NCI-H128 (cell line): Measurements from ENCODE around the gene SRC.

Experiments
- DNase-seq: peaks from one replicate; lab custom pipeline; 2025; ENCODE audit not compliant: unreplicated experiment; lab: John Stamatoyannopoulos, UW

The SRC gene

DNA sequence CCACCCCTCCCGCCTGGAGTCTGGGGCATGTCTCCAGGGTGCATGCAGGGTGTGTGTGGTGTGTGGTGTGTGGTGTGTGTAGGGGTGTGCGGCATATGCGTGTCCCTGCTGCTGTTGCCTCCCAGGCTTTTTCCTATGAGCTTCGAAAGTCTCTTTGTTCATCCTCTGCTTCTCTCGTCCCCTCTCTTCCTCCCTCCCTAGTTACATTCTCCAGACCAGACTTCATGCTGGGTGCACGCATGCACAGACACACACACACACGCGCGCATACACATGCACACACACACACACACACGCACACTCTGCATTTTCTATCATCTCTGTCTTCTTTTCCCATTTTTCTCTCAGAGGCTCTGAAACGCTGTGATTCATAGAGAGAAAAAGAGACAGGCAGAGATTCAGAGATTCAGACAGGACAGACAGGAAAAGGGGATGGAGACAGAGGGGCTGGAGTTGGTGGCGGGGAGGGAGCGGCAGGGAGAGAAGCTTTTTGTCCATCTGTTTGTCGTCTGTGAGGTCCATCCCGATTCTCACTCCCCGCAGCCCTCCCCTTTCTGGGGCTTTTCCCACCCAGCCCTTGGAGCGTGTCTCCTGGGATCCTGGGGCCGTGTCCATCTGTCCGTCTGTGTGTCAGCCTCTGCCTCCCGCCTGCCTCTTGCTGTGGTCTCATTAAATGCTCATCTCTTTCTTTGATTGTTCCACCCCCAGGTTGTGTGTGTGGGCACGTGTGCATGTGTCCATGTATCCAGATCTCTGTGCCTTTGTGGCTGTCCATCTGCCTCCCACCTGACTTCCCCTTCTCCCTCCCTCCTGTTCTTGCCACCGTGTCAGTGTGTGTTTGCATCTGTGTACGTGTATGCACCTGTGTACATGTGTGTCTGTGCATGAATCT is 62.6 kb downstream of the SRC start:
- DNase-seq: no peak

DNA sequence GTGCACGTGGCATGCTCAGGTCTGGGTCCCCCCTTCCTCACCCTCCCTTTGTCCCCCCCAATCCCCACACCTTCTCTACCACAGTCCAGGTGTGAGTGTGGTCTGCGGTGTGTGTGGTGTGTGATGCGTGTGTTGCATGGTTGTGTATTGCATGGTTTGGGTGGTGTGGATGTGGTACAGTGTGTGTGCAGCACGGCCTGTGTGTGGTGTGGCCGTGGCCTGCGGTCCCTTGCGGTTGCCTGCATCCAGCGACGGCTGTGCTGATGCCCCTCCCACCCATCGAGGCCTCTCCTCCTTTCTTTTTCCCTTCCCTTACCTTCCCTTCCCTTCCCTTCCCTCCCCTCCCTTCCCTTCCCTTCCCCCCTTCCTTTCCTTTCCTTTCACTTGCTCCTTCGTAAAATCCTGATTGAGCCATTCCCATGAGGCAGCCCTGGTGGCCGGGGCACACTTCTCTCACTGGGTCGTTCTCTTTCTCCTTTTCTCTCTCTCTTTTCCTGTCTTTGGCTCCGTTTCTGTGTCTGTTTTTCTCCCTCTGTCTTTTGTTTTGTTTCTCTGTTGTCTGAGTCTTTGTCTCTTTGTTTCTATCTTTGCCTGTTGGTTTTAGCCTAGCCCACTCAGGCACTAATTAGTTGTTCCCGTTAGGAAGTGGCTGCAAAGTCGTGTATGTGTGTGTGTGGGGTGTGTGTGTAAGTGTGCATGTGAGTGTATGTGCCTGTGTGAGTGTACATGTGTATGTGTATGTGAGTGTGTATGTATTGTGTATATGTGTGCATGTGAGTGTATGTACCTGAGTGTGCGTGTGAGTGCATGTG is 65.7 kb downstream of the SRC start:
- DNase-seq: no peak

DNA sequence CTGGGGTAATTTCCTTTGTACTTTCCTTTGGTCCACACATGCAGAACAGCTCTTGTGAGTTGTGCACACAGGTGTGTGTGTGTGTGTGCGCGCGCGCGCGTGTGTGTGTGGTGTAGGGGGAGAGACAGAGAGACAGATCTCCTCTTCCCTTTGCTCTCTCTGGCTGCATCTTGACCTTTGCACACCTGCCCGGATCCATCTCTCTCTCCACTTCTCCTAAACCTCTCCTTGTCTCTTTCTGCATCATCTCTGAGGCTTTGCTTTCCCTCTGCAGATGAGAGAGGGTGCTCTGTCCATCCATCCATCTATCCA is 67.0 kb downstream of the SRC start:
- DNase-seq: no peak

DNA sequence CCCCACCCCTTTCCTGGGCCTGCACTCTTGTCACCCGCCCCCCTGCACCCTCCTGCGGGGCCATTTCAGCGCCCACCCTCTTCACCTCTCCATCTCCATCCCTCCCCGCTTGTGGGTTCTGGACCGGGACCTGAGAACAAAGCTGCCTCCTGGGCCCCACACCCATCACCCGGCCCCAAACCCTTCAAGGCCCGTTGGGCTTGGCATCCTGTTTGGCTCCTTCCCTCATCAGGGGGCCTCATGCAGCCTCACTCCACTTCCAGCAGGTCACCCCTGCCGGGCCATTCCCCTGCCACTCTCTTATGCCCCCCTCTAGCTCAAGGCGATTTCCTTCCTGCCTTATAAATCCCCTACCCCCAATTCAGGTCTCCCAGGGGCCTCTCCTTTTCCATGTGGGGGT is 67.4 kb downstream of the SRC start:
- DNase-seq: no peak

DNA sequence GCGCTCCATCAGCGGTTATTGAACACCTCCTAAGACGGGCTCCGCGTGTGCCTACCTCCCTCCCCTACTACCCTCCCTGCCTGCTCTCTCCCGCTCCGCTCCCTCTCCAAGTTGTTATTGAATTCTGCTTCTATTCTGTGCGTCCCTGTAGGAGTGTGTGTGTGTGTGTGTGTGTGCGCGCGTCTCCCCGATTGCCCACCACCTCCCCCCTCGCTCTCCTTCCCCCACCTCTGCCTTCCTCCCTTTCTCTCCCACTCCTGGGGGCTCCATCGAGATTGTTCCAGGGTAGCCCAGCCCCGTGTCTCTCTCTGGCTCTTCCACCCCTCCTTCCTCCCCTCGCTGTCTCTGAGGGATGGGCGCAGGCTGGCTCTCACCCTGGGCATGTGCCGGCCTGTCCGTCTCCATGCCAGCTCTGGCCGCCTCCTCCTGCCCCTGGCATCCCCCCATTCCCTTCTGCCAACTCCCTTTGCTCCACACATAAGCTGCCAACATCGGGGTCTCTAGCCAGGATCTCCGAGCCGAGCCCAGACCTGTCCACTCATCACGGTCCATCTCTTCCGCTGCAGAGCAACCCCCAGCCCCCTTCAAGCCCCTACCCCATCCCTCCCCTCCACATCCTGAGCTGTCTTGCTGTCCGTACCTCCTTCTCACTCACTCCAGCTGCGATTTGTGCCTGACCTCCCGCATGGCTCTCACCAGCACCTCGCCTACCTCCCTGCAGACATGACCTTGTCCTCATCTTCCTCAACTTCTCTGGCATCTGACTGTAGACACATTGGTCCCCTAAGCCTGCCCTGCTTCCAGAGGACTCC is 68.5 kb downstream of the SRC start:
- peak; percentile 68 for DNase-seq

DNA sequence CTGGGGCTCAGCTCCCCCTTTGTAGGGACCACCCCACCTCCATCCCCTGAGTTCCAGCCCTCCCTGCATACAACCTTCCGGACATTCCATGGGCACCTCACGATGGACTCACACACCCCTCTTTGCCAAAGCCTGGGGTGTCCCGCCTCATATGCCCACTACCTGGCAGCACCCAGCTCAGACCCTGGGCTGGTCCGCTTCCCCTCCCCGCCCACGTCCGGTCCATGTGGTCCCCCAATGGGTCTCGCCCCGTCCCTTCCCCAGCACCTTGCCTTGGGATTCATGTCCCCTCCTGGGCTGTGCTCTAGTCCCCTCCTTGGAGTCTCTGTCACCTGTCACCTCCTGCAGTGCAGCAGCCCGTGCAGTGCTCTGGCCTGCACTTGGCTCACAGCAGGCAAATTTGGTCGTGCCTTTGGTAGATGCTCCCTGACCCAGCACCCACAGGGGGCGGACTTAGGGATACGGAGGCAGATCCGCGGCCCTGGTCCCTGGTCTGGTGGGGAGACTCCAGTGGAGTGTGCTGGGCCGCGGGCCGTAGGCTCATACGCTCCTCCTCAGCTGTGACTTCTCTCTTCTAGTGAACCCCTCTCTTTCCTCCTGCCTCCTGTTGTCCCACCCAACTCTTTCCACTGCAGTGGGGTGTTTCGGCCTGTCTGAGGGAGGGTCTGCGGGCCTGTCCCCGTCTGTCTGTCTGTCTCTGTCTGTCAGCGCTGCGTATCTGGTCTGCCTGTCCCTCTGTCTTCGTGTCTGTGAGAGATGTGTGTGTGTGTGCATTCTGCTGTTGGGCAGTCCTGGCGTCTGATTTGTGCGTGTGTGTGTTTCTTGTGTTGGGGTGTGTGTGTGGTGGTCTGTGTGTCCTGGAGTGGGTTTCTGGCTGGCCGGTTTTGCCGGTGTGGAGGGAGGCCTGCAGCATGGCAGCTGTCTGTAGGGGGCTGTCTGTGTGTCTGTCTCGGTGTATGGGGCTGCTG is 69.5 kb downstream of the SRC start:
- DNase-seq: no peak

DNA sequence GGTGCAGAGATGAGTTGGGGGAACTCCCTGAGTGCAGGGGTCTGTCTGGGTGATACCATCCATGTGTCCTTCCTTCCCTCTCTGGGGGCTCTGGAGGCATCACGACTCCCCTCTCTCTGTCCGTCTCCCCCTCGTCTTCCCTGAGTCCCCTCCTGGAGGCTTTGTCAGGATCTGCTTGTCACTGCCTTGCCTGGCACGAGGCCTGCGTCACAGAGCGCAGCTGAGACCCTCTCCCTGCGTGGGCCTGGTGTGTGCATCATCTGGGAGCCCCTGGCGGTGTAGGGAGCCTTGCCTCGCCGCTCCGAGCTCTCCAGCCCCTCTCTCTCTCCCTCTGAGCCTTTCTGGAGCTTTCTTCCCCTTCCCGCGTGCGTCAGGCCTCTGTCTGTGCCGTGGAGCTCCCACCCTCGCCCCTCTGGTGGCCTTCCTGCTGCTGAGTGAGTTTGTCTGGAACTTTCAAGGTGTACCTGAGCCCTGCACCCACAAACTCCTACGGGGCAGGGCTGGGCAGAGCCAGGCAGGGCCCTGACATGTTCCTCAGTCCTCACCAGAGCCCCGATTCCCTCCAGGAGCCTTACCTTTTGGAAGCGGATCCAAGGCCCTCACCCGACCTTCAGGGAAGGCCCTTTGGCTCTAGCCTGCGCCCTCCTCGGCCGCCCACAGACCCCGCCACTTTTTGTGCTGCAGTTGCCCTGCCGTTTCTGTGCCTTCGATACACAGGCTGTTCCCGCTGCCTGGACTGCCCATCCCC is 70.3 kb downstream of the SRC start:
- no peak for DNase-seq

DNA sequence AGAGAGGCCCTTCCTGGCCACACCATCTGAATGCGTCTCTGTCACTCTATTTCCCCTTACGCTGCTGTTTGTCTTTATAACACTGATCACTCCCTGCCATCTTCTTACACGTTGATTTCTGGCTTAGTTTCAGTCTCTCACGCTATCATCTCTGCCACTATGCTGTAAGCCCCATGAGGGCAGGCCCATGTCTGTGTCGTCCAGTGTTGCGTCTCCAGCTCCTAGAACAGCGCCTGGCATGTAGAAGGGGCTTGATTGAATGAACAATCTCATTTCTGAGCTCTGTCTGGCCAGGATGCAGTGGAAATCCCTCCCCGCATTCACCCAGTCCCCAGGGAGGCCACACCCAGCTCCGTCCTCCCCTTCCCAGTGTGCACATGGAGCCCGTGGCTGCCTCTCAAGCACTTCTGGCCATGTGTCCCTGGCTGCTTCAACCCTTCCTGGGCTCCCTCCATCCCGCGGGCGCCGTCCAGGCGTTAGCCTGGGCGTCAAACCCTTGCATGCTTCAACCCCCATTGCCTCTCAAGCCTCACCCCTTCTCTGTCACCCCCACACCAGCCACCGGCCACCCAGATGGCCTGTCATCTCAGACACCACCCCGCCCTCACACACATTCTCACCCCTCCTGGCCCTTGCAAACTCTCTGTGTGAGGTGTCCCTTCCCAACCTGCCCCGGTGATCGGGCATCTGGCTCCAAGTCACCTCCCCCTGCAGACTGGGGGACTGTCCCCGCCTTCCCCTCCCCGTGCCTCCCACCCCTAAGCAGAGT is 71.1 kb downstream of the SRC start:
- no peak for DNase-seq

DNA sequence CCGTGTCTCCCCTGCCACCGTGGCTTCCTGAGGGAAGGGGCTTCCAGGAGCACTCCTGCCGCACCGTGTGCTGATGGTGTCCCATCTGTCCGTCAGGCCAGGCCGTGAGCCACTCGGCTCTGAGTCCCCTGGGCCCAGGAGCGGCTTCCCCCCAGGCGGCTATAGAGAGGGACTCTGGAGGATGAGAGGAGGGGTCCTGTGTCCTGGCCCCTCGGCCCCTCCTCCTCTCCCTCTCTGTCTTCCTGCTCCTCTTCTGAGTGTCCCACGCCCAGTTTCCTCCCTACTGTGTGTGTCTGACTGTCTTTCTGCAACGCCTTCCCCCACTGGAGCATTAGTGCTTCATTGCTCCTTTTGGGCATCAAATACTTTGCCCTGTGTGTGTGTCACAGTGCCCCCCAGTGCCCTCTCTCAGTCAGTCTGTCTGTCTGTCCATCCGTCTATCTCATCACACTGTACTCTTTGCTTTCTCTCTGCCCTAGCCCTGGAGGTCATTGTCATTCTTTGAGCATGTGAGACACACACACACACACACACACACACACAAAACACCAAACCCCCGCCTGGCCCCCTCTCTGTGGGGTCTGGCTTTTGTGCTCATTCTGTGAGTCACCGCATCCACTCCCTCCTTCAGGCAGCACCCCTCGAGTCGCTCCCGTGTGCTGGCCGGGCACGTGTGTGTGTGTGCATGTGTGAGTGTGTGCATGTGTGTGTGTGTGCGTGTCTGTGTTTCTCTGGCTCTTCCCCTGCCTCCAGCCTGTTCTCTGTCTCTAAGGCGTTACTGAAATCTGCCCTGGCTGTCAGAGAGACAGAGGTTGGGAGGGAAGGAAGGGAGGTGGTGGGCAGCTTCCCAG is 71.9 kb downstream of the SRC start:
- no peak for DNase-seq

DNA sequence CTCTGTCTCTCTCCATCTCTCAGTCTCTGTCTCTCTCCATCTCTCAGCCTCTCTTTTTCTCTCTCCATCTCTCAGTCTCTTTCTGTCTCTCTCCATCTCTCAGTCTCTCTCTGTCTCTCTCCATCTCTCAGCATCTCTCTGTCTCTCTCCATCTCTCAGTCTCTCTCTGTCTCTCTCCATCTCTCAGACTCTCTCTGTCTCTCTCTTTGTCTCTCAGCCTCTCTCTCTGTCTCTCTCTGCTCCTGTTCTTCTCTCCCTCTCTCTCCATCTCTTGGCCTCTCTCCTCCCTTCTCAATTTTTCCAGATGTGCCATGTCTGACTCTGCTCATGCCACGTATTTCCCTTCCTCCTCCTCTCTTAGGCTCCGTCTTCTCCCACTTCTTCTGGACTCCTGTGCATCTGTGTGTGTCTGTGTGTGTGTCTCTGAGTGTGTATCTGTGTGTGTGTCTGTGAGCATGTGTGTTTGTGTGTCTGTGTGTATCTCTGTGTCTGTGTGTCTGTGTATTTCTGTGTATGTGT is 72.7 kb downstream of the SRC start:
- no peak for DNase-seq

DNA sequence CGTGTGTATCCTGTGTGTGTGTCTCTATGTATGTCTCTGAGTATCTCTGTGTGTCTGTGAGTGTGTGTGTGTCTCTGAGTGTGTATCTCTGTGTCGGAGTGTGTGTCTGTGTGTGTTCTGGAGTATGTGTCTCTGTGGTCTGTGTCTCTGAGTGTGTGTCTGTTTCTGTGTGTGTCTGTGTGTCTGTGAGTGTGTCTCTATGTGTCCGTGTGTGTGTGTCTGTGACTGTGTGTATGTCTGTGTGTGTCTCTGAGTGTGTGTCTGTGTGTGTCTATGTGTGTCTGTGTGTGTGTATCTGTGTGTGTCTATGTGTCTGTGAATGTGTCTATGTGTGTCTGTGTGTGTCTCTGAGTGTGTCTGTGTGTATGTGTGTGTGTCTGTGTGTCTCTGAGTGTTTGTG is 73.4 kb downstream of the SRC start:
- DNase-seq: no peak

DNA sequence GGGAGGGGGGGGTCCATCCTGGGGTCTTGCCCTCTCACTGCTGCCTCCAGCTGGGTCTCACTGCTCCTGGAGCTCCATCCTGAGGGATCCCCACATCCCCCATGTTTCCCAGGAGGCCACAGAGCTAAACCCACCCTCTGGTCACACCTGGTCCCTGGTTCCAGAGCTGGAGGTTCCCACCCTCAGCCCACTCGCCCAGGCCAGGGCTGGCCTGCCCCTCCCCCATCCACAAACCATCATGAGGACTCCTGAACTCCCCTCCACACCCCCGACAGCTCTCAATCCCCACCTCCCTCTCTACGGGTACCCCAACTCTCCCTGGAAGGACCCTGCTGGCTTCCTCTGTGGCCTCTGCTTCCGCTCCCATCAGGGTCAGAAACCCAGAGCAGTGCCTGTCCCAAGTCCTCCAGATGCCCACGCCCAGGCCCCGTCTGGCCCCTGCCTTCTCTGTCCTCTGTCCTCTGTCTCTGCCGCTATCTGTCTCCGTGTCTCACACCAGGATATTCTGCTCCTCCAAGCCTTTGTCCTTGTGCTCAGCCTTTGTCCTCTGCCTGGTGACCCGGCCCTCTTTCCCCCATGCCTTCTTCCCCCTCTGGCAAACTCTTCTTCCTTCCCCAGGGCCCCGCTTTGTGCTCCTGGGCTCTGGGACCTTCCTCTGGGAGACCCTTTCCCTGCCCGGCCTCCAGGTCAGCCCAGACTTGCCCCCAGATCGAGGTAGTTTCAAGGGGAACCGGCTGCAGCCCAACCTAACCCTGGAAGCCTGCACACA is 74.0 kb downstream of the SRC start:
- no peak for DNase-seq

DNA sequence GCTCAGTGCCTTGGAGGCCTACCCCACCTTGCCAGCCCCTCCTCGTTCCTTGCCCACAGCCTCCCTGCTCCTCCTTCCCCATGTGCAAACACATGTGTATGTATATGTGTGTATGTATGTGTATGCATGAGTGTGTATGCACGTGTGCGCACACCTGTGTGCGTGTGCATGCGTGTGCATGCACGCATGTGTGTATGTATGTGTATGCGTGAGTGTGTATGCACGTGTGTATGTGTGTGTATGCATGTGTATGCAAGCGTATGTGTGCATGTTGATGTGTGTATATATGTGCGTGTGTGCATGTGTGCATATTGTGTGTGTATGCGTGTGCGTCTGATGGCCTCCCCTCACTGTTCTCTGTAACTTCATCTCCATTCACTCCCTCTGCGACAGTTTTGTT is 74.7 kb downstream of the SRC start:
- DNase-seq: no peak

DNA sequence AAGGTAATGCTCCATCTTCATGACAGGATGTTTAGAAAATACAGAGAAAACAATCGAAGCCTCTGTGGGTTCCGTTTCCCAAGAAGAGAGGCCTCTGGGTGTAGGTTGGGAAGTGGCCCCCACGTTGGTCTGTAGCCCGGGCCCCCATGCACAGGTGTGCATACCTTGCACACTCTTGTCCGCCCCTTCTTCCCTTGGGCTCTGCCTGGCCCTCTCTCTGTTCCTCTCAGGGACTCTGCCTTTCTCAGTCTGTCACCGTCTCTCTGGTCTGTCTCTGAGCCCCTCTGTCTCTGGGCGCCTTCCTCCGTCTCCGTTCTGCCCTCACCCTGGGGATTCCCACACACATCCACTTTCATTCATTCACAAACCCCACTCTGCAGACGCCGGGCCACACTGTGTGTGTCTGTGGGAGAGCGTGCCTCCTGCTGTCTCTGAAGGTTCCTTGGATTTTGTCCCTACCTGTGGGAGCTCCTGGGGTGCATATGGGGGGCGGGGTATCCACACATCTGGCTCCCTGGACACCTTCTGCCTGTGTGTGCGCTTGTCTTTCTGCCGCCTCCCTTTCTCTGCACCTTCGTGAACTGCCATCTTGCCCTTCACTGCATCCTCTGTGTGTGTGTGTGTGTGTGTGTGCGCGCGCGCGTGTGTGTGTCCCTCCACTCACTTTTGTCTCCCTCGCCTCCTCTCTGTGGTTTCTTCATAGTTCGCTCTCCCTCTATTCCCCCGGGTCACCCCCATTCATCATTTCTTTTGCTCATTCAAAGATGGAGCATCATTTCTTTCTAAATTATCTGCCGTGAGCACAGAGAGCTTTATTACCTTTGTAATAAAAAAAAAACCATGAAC is 75.3 kb downstream of the SRC start:
- DNase-seq: no peak

DNA sequence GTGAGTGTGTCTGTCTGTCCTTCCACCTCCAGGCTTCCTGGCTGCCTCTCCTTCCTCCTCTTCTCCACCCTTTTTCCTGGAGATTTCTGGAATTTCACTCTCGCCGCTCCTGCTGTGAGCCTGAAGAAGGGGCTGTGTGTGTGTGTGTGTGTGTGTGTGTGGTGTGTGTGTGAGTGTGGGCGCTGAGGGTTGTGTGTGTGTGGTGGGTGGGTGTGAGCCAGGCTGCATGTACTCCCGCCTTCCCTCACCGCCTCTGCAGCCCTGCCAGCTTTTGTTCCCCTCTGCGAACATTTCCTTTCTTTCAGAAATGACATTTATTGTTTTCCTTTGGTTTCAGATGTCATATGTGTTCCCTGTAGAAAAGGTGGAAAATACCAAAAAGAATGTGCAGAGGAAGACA is 76.0 kb downstream of the SRC start:
- no peak for DNase-seq

DNA sequence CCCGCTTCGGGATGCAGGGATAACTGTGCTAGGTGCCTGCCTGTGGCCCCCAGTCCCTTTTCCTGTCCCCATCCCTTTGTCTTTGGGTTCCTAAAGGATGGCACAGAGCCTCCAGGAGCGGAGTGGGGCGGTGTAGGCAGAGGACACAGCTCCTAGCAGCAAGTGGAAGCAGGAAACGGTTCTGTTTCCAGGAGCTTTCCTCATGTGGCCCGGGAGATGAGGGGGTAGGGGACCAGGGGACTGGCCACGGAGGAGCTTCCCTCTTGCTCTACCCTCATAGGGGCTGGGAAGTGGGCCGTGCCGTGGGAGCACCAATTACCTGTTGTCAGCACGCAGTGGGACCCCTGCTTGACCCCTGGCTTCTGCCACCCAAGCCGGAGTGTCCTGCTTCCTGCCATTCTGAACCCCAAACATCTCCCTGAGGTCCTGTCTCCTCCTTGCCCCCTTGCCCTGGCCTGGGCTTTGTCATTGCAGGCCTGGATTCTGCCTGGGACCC is 76.9 kb downstream of the SRC start:
- DNase-seq: no peak
